ENCODE data around the gene CCDC112.
"Not testable (repeated sequence)": the region's sequence is repeated elsewhere in the genome, so short reads cannot be mapped to it uniquely, and the experiment has no call there.

CCDC112 gene

DNA sequence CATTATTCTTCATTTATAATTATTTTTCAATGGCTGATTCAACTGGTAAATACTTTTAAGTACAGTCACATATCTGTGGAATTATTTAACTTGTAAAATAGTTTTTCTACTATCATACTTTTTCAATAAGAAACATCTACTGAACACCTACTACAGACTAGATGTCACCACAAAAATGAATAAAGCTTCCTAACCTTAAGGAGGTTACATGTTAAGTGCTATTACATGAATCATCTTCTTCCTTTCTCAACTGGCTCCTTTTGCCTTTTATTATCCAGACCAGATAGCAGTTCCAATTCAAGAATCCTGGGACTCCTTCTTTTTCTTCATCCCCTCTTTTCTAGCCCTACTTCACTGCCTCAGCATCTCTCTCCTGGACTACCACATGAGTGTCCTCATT is 38.5 kb downstream of the CCDC112 start:
- DNase-seq: no peak

DNA sequence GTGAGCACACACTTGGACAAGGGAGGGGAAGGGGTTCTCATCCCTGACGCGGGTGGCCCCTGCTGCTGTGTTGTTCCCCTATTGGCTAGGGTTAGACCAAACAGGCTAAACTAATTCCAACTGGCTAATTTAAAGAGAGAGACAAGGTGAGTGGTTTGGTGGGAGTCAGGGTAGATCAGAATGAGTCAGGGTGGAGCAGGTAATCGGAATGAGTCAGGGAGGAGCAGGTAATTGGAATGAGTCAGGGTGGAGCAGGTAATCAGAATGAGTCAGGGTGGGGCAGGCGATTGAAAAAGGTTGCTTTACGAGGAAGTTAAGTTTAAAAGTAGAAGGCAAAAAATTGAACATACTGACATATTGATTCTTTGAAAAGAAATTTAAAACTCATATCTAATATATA is 47.1 kb downstream of the CCDC112 start:
- not testable (repeated sequence) for DNase-seq

- peak; percentile 52 for DNase-seq
These were observed 50.0 kb downstream of the CCDC112 start for GRCh38 chr5:115246361-115246991.

DNA sequence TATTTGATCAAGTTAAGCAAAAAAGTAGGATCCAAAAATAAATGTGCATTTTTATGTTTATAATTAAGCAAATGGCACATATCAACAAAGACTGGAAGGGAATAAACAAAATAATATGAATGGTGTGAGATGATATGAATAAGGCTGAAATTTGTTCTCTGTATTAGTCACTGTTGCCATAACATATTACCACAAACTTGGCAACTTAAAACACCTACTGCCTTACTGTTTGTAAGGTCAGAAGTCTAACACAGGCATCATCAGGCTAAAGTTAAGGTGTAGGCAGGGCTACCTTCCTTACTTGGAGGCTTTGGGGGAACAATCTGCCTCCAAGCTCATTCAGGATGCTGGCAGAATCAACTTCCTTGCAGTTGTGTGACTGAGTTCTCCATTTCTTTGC is 53.0 kb downstream of the CCDC112 start:
- no peak for DNase-seq

DNA sequence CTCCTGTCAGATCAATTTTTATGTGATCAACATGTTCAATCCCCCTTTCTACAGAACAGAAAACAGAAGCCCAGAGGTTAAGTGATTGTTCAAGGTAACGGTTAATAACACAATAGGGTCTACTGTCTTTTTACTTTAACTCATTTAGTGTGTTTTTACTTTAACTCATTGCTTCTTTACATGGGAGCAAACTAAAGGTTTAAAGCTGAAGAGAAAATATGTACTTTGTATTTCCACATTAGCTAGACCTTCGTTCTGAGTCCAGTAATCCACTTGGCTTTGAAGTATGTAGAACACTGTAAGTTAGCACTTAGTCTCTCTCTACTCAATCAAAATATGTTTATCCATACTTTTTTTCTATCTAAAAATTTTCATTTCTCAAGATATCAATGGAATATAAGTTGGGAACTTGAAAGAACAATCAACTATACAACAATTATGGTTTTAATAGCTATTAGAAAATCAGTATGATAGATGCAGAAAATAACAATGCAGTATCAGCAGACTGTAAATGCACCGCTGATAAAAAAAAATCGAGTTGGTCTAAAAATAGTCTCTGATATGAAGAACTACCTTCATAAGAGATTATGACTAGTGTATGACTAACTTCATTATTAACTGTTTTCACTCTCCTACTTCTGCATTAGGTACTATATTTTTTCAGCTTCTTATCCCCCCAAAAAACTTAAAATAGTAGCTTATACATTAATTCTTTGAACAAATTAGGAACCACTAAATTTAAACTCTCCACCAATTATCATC is 54.4 kb downstream of the CCDC112 start:
- DNase-seq: no peak

DNA sequence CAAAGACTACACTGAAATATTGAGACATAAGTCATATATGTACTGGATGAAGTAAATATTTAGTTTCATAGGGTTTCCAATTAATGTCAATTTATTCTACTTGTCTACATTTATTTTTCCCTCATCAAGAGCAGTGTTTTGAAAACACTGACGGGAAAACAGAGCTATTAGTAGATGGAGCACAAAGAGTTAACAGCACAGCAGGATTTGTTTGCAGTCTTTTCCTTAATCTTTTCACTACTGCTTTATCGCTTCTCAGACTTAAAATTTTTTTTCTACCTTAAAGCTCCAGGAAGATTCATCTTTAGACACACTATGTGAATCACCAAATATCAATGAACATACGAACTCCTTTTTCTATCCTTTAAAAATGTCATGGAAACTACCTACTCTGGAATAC is 59.4 kb downstream of the CCDC112 start:
- no peak for DNase-seq

- DNase-seq: no peak
These were observed 59.9 kb downstream of the CCDC112 start for GRCh38 chr5:115236599-115236998.

GRCh38 chr5:115231598-115231997 is 64.9 kb downstream of the CCDC112 start:
- DNase-seq: no peak

- DNase-seq: no peak
These were observed 66.8 kb downstream of the CCDC112 start for GRCh38 chr5:115229606-115230005.

- DNase-seq: no peak
These were observed 69.2 kb downstream of the CCDC112 start for GRCh38 chr5:115227281-115227680.

Measured in NCI-H748 treated with DMSO at 0.1 percent for 48 hours (cell line).